ENCODE measurements around the gene CHST8.
A peak's percentile ranks its signal among the peaks of the same experiment; 100 is the strongest.

Gene CHST8

DNA sequence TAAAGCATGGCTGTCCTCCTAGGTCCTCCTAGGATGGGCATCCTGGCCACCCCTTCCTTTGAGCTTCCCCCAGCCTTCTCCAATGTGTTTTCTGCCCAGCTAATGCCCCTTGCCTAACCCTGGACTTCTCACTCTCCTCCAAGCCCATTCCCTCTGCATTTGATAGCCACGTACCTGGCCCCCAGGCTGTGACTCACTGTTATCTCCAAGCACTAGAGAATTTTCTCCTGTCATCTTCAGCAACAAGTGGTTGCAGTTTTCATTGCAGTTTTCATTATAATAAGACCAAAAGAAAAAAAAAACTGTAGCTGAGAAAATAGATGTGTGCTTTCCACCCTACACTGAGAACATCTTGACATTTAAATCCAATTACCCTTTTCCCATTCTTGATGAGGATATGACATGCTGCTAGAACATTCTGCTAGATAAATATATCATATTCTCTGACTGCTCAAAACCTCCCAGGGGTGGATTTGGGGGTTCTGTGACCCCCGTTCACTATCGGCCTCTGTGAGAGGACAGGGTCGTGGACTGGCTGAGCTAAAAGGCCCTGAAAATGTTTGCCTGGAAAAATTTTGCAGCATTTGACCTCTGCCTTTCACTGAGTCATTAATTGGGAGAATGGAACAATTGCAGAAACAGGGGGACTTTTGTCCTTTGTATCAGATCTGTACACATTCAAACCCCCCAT, 116.1 kb downstream of the CHST8 start:
- DNase-seq (ENCODE audit: low read depth), result no peak

DNA sequence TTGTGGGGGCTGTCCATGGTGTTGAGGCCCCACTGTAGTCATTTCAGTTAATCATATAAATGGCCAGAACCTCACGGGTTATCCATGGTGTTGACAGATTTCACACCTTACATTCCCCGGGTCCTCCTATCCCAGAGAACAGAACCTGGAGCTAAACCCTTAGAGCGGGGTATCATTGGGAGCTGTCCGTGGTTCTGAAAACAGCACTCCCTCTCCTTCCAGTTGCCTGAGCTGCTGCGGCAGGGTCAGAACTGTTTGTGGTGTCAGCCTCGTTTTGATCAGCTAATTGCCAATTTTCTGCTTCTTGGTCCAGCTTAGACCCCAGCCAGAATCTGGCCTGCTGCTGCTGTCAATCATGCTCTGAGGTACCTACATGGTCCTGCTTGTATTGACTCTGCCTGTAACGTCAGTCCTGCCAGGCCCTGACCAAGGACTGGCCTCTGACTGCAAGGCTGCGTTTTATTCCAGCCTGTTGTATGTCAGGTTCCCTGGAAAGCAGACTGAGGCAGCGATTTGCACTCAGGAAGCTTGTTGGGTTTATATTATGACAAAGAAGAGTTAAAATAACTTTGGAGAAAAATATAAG, 119.2 kb downstream of the CHST8 start:
- DNase-seq (ENCODE audit: low read depth), result peak; percentile 17

DNA sequence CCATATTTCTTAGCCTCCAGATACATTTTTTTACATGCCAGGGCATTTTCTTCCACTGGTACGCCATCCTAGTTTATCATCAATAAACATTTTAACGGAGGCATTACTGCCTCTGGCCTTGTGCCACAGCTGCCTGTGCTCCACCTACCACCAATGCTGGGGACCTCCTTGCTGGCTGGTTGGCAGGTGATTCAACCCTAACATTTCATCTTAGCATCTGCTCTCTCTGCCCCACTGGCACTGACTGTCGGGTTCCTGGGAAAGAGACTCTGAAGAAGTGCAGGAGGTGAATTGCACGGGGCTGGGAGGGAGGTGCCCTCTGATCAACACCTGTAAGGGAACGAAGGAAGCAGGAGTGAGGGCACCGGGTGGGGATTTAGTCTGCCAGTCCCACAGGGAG, 123.5 kb downstream of the CHST8 start:
- no peak for DNase-seq (ENCODE audit: low read depth)

DNA sequence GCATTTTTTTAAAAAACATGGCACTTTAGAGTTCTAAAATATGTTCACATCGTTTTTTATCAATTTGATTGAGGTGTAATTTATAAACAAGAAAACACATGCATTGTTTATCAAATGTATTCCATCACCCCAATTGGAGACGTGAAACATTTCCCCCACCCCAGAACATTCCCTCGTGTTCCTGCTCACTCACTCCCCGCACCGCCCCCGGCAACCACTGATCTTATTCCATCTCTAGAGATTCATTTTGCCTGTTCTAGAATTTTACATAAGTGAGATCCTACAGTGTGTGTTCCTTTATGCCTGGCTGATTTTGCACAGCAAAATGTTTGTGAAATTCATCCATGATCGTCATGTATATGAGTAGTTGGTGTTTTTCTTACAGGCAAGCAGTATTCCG, 124.4 kb downstream of the CHST8 start:
- no peak for DNase-seq (ENCODE audit: low read depth)

DNA sequence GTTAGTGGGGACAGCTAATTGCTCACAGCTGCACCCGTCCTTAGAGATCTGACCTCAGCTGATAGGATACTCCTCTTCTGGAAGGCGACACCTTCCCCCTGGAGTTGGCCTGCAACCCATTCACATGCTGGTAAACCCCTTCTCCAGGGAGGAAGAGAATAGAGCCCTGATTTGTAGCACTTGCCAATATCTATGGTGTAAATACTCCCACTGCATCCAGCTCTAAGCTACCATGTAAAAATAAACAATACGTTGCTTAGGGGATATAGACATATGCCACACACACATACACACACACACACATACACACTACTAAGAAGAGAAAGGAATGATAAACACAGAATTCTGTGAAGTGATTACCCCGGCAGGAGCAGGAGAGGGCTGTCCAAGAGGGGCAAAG, 125.5 kb downstream of the CHST8 start:
- DNase-seq (ENCODE audit: low read depth), result no peak

DNA sequence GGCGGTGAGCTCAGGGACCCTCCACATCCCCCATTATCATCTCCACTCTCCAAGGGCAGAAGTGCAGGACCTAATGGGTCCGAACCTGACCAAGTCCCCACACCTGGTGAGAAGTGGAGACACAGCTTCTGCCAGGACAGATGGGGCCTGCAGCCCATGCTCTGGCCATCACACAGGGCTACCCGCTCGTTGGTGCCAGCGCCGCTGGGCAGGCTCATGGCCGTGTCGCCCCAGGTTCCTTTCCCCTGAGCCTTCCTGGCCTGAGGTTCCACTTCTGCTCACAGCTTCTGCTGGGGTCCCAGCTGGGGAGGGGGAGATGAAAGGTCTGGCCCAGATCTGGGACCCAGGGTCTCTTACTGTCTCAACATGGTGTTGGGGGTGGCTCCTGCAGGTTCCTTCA, 126.5 kb downstream of the CHST8 start:
- no peak for DNase-seq (ENCODE audit: low read depth)

DNA sequence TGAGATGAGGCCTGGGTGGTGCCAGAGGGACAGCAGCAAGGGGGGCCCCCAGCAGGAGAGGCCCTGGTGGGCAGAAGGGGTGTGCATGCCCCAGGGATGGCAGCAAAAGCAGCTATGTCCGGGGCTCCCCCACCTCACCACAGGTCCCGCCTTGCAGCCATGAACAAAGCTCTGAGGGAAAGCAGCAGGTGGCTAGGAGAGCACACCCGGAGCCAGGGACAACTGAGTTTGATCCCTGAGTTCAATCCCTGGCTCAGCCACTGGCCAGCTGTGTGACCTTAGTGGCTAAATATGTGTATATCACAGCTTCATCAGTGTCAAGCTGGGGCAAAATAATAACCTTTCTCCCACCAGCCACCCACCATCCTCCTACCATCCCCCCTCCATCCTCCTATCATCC, 127.3 kb downstream of the CHST8 start:
- DNase-seq (ENCODE audit: low read depth), result no peak

DNA sequence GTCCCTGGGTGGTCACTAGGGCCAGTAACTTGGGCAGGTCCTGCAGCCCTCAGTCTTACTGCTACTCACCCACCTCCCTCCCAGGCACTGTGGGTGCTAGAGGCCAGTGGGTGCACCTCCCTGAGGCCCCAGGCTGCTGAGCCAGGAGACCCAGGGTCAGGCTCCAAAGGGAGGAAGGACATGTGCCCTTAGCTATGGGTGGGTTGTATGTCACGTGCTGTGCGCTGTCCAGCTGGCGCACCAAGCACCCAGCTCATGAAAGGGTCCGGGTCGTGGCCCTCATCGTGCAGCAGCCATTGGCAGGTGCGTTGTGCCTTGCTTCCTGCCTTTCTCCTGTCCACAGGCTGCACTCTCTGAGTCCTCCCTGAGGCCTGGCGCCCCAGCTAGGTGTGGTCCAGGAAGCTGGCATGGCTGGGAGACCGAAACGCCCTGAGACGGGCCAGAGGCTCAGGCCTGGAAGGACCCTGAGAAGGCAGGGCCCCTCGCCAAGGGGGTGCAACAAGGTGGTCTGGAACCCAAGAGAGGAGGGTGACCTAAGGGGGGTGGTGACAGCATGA, 127.9 kb downstream of the CHST8 start:
- DNase-seq (ENCODE audit: low read depth), result no peak

DNA sequence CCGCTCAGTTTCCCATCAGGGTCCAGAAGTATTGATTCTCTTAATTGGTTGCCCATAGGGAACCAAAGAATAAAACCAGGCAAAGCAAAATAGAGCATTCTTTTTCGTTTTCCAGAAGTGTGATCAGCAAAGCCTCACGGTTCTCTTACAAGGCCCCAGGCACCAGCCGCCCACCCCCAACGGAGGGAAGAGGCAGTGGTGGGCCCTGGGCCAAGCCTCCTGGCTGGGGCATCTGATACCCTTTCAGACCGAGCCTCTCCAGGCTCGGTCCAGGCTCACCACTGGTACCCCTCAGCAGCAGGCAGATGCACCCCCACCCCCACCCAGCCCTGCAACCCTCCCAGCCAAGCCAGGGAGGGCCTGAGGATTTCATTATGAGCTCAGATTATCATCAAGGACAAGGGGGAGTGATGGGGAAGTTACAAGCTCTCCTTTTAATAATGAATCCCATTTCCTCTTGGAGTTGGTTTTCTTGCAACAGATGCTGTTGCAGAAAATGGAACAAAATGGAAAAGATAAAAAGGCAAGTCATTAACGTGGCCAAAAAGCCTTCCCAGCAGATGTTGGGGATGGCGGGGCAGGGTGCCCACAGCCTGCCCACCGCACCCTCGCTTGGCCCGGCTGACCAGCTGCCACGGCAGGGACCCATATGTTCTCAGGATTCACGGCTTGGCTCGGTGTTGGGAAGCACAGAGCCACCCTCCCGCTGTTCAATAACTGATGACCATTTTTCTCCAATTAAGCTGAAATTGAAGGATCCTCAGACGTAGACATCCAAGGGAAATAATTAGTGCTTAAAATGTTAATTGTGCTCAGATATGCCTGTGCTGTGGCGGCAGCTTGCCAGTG, 129.1 kb downstream of the CHST8 start:
- no peak for DNase-seq (ENCODE audit: low read depth)

DNA sequence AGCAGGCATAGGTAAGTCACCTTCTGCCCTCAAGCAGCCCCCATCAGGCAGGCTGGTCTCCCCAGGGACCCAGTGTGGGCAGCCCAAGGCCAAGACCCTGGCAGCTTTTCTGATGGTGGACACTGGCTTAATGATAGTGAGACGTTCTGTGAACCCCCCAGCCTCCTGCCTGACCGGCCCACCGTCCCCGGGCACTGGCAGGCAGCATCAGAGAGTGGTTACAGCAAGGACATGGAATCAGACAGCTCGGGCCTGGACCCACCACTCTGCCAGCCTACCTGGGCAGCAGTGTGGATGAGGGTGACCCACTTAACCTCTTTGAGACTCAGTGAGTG, 129.7 kb downstream of the CHST8 start:
- DNase-seq (ENCODE audit: low read depth), result no peak

DNA sequence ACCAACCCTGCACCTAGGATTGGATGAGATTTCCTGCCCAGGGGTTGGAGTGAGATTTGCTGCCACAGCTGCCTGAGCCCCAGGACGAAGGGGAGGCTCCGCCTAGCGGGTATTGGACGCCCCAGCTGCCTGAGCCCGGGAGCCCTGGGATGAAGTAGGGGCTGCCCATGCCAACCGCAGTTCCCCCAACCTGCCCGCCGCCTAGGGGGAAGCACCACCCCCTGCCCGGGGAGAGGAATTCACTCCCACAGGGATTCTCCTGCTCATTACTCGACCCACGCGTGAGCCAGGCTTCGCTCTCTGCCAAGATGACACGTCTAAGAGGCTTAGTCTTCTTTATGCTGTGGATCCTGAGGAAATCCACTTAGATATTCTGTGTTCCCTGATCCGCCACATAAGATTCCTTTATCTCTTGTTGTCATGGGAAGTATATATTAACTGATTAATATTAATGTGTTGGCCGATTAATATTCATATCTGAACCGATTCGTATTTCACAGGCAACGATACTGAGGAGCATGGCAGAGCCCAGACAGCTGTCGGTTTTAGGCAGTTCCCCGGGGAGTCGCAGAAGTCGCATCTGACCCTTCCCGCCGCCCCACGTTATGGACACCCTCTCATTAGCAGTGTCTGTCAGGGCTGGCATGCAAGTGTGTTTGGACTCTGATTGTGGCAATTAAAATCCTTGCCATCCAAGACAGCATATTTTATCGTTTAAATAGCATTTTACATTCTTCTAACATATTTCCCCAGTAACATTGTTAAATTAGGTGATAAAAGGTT, 130.5 kb downstream of the CHST8 start:
- DNase-seq (ENCODE audit: low read depth), result no peak

DNA sequence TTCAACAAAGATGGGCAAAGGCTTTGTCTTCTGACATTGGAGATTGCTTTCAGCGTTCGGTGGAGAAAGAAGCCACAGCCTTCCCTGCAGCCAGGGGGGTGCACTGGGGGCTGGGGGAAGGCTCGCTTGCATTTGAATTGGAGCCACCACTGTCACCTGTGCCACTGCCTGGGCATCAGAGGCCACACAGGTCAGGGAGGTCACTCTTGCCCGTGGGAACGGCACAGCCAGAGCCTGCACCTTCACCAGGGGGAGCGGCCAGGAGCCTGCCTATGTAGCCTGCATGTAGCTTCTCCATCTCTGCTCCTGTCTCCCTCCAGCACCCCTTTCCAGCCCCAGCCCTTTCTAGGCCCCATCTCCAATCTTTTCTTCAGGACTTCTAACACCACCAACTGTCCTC, 131.2 kb downstream of the CHST8 start:
- DNase-seq (ENCODE audit: low read depth), result no peak

DNA sequence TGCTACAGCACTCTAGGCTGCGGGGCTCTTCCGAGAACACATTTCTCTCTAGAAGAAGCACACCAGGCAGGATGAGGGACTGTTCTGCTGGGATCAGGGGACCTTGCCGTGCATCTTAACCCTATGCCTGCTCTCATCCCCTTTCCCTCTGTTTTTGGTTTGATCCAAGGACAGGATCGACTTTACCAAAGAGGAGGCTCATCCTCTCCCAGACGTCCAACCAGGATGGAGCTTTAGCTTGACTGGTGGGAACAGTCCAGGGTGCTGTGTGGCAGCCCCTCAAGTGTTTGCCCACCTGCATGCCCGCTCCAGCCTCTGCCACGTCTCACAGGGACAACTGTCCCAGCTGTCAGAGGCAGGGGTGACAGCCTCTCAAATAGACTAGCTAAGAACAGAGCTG, 132.6 kb downstream of the CHST8 start:
- no peak for DNase-seq (ENCODE audit: low read depth)

DNA sequence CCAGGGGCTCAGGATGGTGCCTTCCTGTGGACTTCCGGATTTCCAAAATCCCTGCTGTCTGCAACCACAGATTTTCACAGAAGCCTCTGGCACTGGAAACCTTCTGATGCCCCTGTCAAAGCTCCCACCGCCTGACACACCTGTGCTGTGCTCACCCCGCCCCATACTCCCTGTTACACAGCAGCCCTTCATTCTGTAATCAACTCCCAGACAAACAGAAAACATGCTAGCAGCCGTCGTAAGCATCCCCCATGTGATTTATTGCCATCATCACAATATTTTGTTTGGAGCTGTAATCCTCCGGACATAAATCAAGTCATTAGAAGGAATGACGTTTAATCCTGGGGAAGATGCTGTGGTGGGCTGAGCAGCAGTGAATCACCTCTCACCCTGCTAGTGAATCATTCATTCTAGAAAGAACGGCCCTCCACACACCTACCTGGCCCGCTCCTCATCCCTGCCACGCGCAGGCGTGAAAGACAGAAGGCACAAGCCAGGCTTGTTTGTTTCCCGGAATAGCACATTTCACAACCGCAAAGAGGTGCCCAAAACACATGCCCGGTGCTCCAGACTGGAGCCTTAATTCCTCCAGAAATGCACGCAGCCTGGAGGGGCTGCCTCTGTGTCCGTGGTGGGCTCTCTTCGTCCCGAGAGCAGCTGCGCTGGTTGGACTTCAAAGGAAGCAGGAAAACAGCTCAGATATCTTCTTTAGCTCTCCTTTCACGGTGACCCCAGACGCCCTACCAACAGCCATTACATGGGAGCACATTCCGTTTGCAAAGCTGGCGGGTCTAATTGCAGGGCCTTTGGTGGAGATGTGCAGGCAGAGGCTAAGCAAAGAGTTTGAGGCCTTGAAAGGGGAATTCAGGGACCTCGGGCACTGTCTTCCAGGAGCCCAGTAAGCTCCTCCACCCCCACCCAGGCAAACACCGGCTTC, 133.6 kb downstream of the CHST8 start:
- no peak for DNase-seq (ENCODE audit: low read depth)

DNA sequence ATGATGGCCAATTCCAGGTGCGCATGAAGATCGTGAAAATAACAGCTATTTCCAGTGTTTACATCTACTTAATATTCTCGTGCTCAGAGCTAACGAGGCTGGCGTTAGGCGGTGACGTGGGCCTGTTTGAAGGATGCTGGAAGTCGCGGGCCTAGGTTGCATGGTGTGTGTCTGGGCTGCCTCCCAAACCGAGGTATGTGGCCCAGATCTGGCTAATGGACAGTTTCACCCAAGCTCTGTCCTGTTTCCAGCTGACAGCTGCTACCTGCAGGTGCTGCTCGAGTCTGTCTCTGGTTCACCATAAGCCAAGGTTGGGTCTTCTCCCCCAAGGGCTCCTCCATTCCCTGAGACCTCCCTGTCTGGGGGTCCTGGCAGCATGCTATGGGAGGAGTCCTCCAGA, 134.4 kb downstream of the CHST8 start:
- DNase-seq (ENCODE audit: low read depth), result no peak

DNA sequence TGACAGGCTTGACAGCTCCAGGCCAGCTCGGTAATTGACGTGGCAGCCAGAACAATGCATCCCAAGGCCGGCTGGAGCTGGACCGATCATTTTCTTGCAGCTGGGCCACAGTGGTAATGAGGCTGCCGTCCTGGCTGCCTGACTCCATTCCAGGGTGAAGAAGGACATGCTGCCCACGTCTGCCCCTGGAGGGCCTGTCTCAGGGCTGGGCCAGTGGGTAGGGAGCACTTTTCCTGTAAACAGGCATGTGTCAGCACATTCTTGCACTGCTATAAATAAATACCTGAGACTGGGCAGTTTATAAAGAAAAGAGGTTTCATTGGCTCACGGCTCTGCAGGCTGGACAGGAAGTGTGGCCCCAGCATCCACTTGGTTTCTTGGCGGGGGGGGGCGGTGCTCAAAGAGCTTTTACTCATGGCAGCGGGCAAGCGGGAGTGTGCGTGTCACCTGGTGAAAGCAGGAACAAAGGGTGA, 136.8 kb downstream of the CHST8 start:
- DNase-seq (ENCODE audit: low read depth), result no peak

DNA sequence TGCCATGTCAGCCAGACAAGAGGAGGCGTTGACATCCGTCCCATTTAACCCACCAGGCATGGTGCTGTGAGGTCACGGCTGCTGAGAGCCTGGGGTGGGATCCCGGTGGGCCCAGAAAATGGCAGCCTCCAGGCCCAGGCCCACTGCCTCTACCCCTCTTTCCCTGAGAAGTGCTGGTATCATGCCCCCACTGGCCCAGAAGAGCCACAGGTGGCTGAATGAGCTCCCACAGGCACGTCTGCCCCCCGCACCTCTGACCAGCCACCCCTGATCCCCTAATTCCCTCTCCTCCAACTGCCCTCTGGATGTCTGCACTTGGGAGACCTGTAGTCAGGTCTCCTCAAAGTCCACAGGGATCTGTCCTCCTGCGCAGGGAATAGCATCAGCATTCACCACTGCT, 137.6 kb downstream of the CHST8 start:
- no peak for DNase-seq (ENCODE audit: low read depth)

DNA sequence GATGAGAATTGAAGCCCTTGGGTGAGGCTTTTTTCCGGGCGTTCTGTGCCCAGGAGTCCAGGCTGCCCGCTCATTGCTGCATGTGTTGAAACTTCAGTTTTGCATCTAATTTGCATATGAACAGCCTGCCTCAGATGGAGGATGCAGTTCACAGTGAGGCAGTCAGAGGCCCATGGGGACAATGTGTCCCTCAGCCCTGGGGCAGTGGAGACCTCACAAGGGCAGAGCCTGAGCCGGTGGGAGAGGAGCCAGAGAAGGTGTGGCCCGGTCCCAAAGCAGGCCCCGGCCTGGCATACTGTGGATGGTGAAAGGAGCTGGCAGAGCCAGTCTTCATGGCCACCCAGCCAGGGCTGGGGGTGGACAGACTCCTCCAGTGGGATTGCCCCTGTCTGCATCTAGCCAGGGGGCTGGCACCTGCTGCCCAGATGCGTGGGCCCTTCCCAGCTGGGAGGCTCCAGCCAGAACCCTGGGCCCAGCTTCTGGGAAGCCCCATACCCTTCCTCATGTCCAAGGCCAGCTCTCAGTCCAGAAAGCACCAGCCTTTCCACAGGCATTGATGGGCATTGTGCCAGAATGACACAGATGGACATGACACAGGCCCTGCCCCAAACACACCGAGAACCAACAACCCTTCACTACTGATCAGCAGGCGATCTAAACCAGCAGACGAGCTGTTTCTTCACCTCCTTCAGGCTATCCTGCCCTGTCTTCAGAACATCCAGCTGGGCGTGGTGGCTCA, 142.0 kb downstream of the CHST8 start:
- DNase-seq (ENCODE audit: low read depth), result no peak

DNA sequence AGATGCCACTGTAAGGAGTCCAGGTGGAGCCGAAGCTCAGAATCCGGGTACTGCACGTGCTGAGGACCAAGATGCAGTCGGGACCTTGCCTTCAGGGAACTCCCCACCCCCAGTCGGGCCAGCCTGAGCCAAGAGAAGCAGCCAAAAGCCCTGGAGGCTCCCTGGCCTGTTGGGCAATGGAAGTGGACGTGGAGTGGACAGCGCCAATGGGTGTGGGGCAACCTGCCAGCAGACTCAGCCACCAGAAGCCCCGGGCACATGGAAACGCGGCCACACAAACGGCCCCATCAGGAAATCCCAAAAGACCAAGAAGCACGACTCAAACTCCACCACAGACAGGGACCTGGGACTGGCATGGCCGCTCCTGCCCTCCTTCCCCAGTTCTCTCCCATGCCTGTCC, 144.9 kb downstream of the CHST8 start:
- DNase-seq (ENCODE audit: low read depth), result no peak

DNA sequence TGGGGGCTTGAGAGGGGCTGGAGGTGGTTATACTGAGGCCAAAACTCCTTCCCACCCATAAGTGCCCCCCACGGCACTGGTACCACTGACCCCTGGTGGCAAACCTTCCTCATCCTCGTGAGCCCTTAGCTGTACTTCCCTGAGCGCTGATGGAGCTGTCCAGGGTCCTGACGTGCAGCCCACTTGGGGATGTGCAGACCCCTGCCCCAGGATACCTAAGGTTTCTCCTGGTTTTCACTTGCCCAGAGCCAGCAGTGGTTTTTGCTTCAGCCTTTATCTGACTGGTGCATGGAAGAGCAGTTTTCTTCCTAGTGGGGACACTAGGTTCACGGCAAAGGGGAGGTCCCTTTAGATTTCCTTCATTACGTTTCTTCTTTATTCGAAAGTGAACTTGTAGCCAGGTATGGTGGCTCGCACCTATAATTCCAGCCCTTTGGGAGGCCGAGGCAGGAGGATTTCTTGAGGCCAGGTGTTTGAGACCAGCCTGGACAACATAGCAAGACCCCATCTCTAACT, 146.2 kb downstream of the CHST8 start:
- no peak for DNase-seq (ENCODE audit: low read depth)
